Measurements from ENCODE around the gene ZFP36L1. TPM values are rescaled to one million over a fixed set of nuclear protein-coding genes. Genes with fewer than 3 reads are reported as not detected.
A peak's percentile ranks its signal among the peaks of the same experiment; 100 is the strongest.

The ZFP36L1 gene
- total RNA-seq, 4 donors from 2014 or later: 298 to 1,137 (median 494) TPM

GRCh38 chr14:68747393-68747792 lies 45.5 kb downstream of the ZFP36L1 start:
- Histone ChIP-seq H3K4me3 (no peak overlapping the region), H3K27ac (no peak overlapping the region), H3K9me3 (no peaks in the 10 kb centered on the region), H3K36me3 (no peaks in the 10 kb centered on the region), H3K4me1 (peaks cover 0 to 4% (median 0%) of the 10 kb centered on the region in 4 donors), H3K27me3 (no peaks in the 10 kb centered on the region)
- WGBS, 2 donors: 94 to 99% methylated on average over 5 of the region's 5 CpGs
- no peak for DNase-seq (ENCODE audit: low spot score in 2 of 2)
- TF ChIP-seq EP300 (IDR thresholded peaks at IDR 0.05) (no peak), POLR2A (IDR thresholded peaks at IDR 0.05) (no peak), CTCF (IDR thresholded peaks at IDR 0.05) (no peak)

- WGBS, 2 donors: 92 to 93% methylated on average over 12 of the region's 12 CpGs
- Histone ChIP-seq H3K27ac (no peak overlapping the region), H3K27me3 (no peaks in the 10 kb centered on the region), H3K36me3 (no peaks in the 10 kb centered on the region), H3K9me3 (peaks cover 0 to 5% (median 0%) of the 10 kb centered on the region in 4 donors), H3K4me3 (no peak overlapping the region), H3K4me1 (no peaks in the 10 kb centered on the region)
- DNase-seq (ENCODE audit: low spot score in 2 of 2): no peak
- no peak for TF ChIP-seq CTCF (IDR thresholded peaks at IDR 0.05)
- no peak for TF ChIP-seq EP300 (IDR thresholded peaks at IDR 0.05)
- no peak for TF ChIP-seq POLR2A (IDR thresholded peaks at IDR 0.05)
Measured at GRCh38 chr14:68744613-68745012, 48.3 kb downstream of the ZFP36L1 start.

- Histone ChIP-seq H3K27me3 (no peaks in the 10 kb centered on the region), H3K36me3 (no peaks in the 10 kb centered on the region), H3K27ac (no peak overlapping the region), H3K4me1 (peaks cover 0 to under 1% (median under 1%) of the 10 kb centered on the region in 4 donors), H3K4me3 (no peak overlapping the region), H3K9me3 (peaks cover 0 to 5% (median 0%) of the 10 kb centered on the region in 4 donors)
- TF ChIP-seq EP300 (IDR thresholded peaks at IDR 0.05) (peak in 1 of 2 donors; percentile 66), CTCF (IDR thresholded peaks at IDR 0.05) (no peak)
- DNase-seq (ENCODE audit: low spot score in 2 of 2): peak in 1 of 2 donors; percentile 13
- WGBS, 2 donors: 88 to 90% methylated on average over 6 of the region's 6 CpGs
Measured at GRCh38 chr14:68741839-68742470, 50.9 kb downstream of the ZFP36L1 start.

GRCh38 chr14:68741477-68741791 lies 51.4 kb downstream of the ZFP36L1 start:
- Histone ChIP-seq H3K9me3 (peaks cover 0 to 5% (median 0%) of the 10 kb centered on the region in 4 donors), H3K4me3 (no peak overlapping the region), H3K36me3 (no peaks in the 10 kb centered on the region), H3K4me1 (peaks cover 0 to 6% (median 3%) of the 10 kb centered on the region in 4 donors), H3K27ac (no peak overlapping the region), H3K27me3 (no peaks in the 10 kb centered on the region)
- DNase-seq (ENCODE audit: low spot score in 2 of 2): no peak
- no peak for TF ChIP-seq CTCF (IDR thresholded peaks at IDR 0.05)
- no peak for TF ChIP-seq EP300 (IDR thresholded peaks at IDR 0.05)
- no peak for TF ChIP-seq POLR2A (IDR thresholded peaks at IDR 0.05)

- Histone ChIP-seq H3K27ac (no peak overlapping the region), H3K4me3 (no peak overlapping the region), H3K36me3 (no peaks in the 10 kb centered on the region), H3K27me3 (no peaks in the 10 kb centered on the region), H3K9me3 (peaks cover 0 to 5% (median 0%) of the 10 kb centered on the region in 4 donors), H3K4me1 (peaks cover 0 to 11% (median 5%) of the 10 kb centered on the region in 4 donors)
- no peak for DNase-seq (ENCODE audit: low spot score in 2 of 2)
- 91 to 95% methylated on average over 4 of the region's 4 CpGs for WGBS, 2 donors
- TF ChIP-seq POLR2A (IDR thresholded peaks at IDR 0.05) (no peak), CTCF (IDR thresholded peaks at IDR 0.05) (no peak), EP300 (IDR thresholded peaks at IDR 0.05) (no peak)
Measured at GRCh38 chr14:68740788-68741476, 51.9 kb downstream of the ZFP36L1 start.
